Endothelial cell of hepatic sinusoid (primary cell): Measurements from ENCODE around the gene TMUB1.

Experiments
- in situ Hi-C: cut with HindIII; loops from 2 replicates; pipeline ENCODE4 v1.10.0; 2017; ENCODE audit warnings: low sequenced_read_pairs

TMUB1 gene

GRCh38 chr7:151083071-151083823, at the start of gene TMUB1:
Gene TMUB1 (minus strand): TSS chr7:151083493. CDS start chr7:151082563, 930 bp downstream.
- in situ Hi-C loops, result no loop called here

GRCh38 chr7:151132461-151133205, 49.3 kb upstream of the TMUB1 start:
- in situ Hi-C loops, result loop anchor here (10.0 kb wide), 1 partner anchor 92 kb away; the partner anchor contains the start of gene ABCF2

- in situ Hi-C loops, result loop anchor here (10.0 kb wide), 1 partner anchor 93 kb away; the partner anchor contains the start of gene ABCF2
Measured at GRCh38 chr7:151131592-151132293, 48.5 kb upstream of the TMUB1 start.

GRCh38 chr7:151131224-151131591, 47.9 kb upstream of the TMUB1 start:
- in situ Hi-C loops, result loop anchor here (10.0 kb wide), 1 partner anchor 94 kb away; the partner anchor contains the start of gene ABCF2

GRCh38 chr7:151130741-151131157, 47.5 kb upstream of the TMUB1 start:
- in situ Hi-C loops, result loop anchor here (10.0 kb wide), 1 partner anchor 94 kb away; the partner anchor contains the start of gene ABCF2

- in situ Hi-C loops, result loop anchor here (10.0 kb wide), 1 partner anchor 95 kb away; the partner anchor contains the start of gene ABCF2
Measured at GRCh38 chr7:151129960-151130591, 46.8 kb upstream of the TMUB1 start.

- in situ Hi-C loops, result no loop called here
Measured at GRCh38 chr7:151129117-151129959, 46.0 kb upstream of the TMUB1 start.

GRCh38 chr7:151128716-151129115, 45.4 kb upstream of the TMUB1 start:
- in situ Hi-C loops, result no loop called here

- in situ Hi-C loops, result no loop called here
Measured at GRCh38 chr7:151128144-151128543, 44.9 kb upstream of the TMUB1 start.

GRCh38 chr7:151126491-151127137, 43.3 kb upstream of the TMUB1 start:
- in situ Hi-C loops, result no loop called here

- in situ Hi-C loops, result no loop called here
Measured at GRCh38 chr7:151125846-151126481, 42.7 kb upstream of the TMUB1 start.

GRCh38 chr7:151125470-151125845, 42.2 kb upstream of the TMUB1 start:
- in situ Hi-C loops, result no loop called here

GRCh38 chr7:151124899-151125399, 41.7 kb upstream of the TMUB1 start:
- in situ Hi-C loops, result no loop called here

- in situ Hi-C loops, result no loop called here
Measured at GRCh38 chr7:151124481-151124880, 41.2 kb upstream of the TMUB1 start.

- in situ Hi-C loops, result no loop called here
Measured at GRCh38 chr7:151123822-151124464, 40.6 kb upstream of the TMUB1 start.

- in situ Hi-C loops, result no loop called here
Measured at GRCh38 chr7:151123158-151123821, 40.0 kb upstream of the TMUB1 start.

- in situ Hi-C loops, result no loop called here
Measured at GRCh38 chr7:151122796-151123157, 39.5 kb upstream of the TMUB1 start.

- in situ Hi-C loops, result no loop called here
Measured at GRCh38 chr7:151122276-151122675, 39.0 kb upstream of the TMUB1 start.
